Prostate gland (tissue), 2 donors: ENCODE results near the gene GPR89B. TPM values are rescaled to one million over a fixed set of nuclear protein-coding genes. Genes with fewer than 3 reads are reported as not detected.
"Not testable (repeated sequence)": the region's sequence is repeated elsewhere in the genome, so short reads cannot be mapped to it uniquely, and the experiment has no call there.

Source experiments
- DNase-seq: peaks from one replicate; pipeline ENCODE4 v3.0.0-alpha.2; 2019; ENCODE audit warnings: low spot score
- H3K27ac ChIP-seq, 2 donors: fragments of 200-600 bp; sonication (generic); 2 replicates each; pipeline ENCODE4 v1.5.1; 2017 to 2019
- H3K27me3 ChIP-seq: fragments of 200-600 bp; sonication (generic); replicated peaks from 2 replicates; pipeline ENCODE4 v1.5.1; 2019; ENCODE audit not compliant: insufficient read depth
- H3K36me3 ChIP-seq, 2 donors: fragments of 200-600 bp; sonication (generic); 1 replicate in 1 of 2; 2 replicates in 1 of 2; pipeline versions ENCODE4 v1.5.1 to v1.8.1; 2017 to 2019
- H3K4me1 ChIP-seq: fragments of 200-600 bp; sonication (generic); replicated peaks from 2 replicates; pipeline ENCODE4 v1.5.1; 2019
- H3K4me3 ChIP-seq, 2 donors: fragments of 200-600 bp; sonication (generic); 2 replicates each; pipeline ENCODE4 v1.5.1; 2017 to 2019
- H3K9me3 ChIP-seq: fragments of 200-600 bp; sonication (generic); 2 replicates; pipeline ENCODE4 v1.5.1; 2017
- WGBS: methylation state at CpG from one replicate; pipeline ENCODE4 v1.1.5; 2018; 5-methylcytosine and 5-hydroxymethylcytosine counted together
- intact Hi-C: fragments of 100-400 bp; cut with DNase I; formaldehyde crosslinking; loops from one replicate; pipeline ENCODE4 v1.14.2; 2022
- total RNA-seq, 2 donors: library from RNA; depleted of rRNA; stranded (reverse); fragments of >200 nt; gene quantifications; one replicate each; pipeline ENCODE4 v1.1.0, GENCODE V29; 2016

GPR89B gene
- total RNA-seq, 2 donors from 2014 or later: 9.2 to 17.0 TPM

DNA sequence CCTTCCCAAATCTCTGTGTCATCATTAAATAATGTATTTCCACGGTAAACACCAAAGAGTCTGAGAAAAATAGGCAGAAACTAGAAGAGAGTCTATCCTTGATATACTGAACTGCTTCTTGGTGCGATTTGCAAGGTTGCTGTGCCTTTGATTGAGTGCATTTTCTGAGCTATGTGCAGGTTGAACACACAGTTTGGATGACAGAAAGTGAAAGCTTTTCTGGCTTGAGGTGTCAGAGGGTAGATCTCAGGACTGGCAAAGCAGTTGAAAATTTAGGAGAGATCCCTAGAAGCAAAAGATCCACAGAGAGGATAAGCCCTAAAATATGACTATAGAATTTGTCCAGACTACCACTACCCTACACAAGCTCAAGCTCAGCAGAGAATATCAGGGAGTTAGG, 31.5 kb downstream of the GPR89B start:
- DNase-seq, H3K27ac ChIP-seq, H3K4me1 ChIP-seq, H3K9me3 ChIP-seq, intact Hi-C loops, H3K36me3 ChIP-seq, H3K27me3 ChIP-seq, H3K4me3 ChIP-seq: not testable (repeated sequence)
- 96% methylated on average over 2 of the region's 2 CpGs for WGBS

- H3K4me3 ChIP-seq, H3K27me3 ChIP-seq, DNase-seq, H3K27ac ChIP-seq, intact Hi-C loops, H3K9me3 ChIP-seq, H3K4me1 ChIP-seq, H3K36me3 ChIP-seq: not testable (repeated sequence)
- no CpG with 5 or more reads among the region's 1 CpG for WGBS
These were observed 36.4 kb downstream of the GPR89B start for GRCh38 chr1:147964575-147964974.

DNA sequence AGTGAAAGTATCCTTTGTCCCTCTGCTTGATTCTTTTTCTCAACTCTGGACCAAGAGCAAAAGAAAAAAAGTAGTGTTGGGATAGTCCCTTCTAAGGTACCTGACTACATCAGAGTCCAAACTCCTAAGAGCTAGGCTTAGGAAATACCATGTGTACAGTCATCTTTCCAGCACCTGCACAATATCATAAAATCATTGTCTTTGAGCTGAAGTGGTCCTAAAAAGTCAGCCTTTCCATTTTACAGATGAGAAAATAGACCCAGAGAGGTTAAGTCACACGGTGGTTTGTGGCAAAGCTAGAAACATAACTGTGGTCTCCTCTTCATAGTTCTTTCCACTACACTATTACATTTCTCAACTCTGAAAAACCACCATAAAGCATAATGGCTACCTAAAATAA, 38.4 kb downstream of the GPR89B start:
- H3K9me3 ChIP-seq, H3K27me3 ChIP-seq, H3K27ac ChIP-seq, H3K4me3 ChIP-seq, H3K4me1 ChIP-seq, DNase-seq, intact Hi-C loops, H3K36me3 ChIP-seq: not testable (repeated sequence)
- no CpG with 5 or more reads among the region's 1 CpG for WGBS

- H3K27ac ChIP-seq, H3K4me3 ChIP-seq, H3K27me3 ChIP-seq, H3K9me3 ChIP-seq, H3K36me3 ChIP-seq, DNase-seq, H3K4me1 ChIP-seq, intact Hi-C loops: not testable (repeated sequence)
- 97% methylated on average over 2 of the region's 6 CpGs for whole genome bisulfite sequencing
These were observed 50.9 kb downstream of the GPR89B start for GRCh38 chr1:147978896-147979651.

DNA sequence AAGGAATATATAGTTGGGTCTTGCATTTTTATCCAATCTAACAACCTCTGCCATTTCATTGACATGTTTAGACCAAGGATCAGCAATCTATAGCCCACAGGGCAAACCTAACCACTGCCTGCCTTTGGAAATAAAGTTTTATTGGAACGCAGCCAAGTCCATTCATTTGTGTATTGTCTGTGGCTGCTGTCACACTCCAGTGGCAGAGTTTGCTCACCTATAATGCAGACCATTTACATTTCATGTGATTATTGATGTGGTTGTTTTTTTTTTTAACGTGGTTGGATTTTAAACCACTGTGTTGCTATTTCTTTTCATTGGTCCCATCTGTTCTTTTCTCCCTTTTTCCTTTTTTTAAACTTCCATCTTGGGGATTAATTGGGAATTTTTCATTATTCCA, 57.2 kb downstream of the GPR89B start:
- H3K27me3 ChIP-seq, H3K9me3 ChIP-seq, H3K4me1 ChIP-seq, H3K4me3 ChIP-seq, intact Hi-C loops, H3K27ac ChIP-seq, H3K36me3 ChIP-seq, DNase-seq: not testable (repeated sequence)
- WGBS: 41% methylated on average over 2 of the region's 2 CpGs

- H3K27ac ChIP-seq, H3K27me3 ChIP-seq, H3K9me3 ChIP-seq, H3K4me1 ChIP-seq, H3K36me3 ChIP-seq, intact Hi-C loops, H3K4me3 ChIP-seq, DNase-seq: not testable (repeated sequence)
- WGBS: 76% methylated on average over 3 of the region's 3 CpGs
These were observed 59.7 kb downstream of the GPR89B start for GRCh38 chr1:147987893-147988292.

DNA sequence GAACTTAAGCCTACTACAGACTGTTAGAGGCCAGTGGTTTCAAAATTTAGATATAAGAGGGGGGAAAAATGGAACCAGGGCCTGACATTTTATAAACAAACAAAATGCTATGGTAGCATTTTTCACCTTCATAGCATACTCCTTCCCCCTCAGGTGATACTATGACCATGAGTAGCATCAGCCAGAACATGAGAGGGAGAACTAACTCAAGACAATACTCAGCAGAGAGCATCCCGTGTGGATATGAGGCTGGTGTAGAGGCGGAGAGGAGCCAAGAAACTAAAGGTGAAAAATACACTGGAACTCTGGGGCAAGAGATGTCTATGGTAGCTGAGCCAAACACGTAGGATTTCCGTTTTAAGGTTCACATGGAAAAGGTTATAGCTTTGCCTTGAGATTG, 64.7 kb downstream of the GPR89B start:
- H3K27me3 ChIP-seq, DNase-seq, intact Hi-C loops, H3K4me1 ChIP-seq, H3K4me3 ChIP-seq, H3K9me3 ChIP-seq, H3K36me3 ChIP-seq, H3K27ac ChIP-seq: not testable (repeated sequence)
- WGBS: 96% methylated on average over 4 of the region's 4 CpGs

- H3K9me3 ChIP-seq, intact Hi-C loops, H3K36me3 ChIP-seq, H3K4me1 ChIP-seq, DNase-seq, H3K4me3 ChIP-seq, H3K27ac ChIP-seq, H3K27me3 ChIP-seq: not testable (repeated sequence)
- 95% methylated on average over 4 of the region's 4 CpGs for WGBS
These were observed 65.2 kb downstream of the GPR89B start for GRCh38 chr1:147993400-147993799.

DNA sequence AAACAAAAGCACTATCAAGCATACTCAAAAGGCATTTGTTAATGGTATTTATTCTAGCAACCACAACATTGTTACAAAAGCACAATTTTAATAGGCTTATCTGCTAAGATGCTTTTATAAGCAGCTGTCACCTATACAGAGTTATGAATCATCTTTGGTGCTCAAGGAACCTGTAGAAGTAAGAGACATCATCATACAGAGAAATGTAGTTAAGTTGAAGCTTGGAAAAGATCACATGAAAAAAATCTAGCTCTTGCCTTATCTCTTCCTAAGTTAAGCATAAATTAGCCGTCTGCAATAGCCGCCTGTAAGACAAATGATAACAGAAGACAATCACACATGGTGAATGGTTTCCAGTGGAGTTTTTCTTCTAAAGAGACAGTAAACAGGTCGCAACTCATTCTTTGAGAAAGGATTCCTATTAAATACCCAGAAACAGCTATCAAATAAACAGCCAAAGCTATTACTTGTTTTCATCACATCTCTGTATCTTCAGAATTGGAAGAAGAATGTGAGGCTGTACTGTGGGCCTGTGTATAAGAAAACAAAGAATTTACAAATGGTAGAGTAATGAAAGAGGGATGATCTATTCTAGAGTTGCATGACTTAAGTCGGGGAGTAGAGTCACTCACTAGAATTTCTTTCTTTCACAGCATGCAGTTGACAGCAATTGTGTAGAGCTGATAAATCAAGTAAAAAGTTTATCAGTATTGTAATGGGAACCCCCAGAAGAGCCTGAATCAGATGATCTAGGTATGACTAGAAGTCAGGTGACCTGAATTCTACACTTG, 65.8 kb downstream of the GPR89B start:
- H3K36me3 ChIP-seq, H3K9me3 ChIP-seq, intact Hi-C loops, H3K4me3 ChIP-seq, H3K27me3 ChIP-seq, DNase-seq, H3K4me1 ChIP-seq, H3K27ac ChIP-seq: not testable (repeated sequence)
- WGBS: 93% methylated on average over 3 of the region's 4 CpGs

- intact Hi-C loops, H3K36me3 ChIP-seq, H3K9me3 ChIP-seq, H3K27me3 ChIP-seq, H3K4me3 ChIP-seq, H3K27ac ChIP-seq, H3K4me1 ChIP-seq, DNase-seq: not testable (repeated sequence)
- 96% methylated on average over 1 of the region's 2 CpGs for WGBS
These were observed 67.9 kb downstream of the GPR89B start for GRCh38 chr1:147996088-147996487.

DNA sequence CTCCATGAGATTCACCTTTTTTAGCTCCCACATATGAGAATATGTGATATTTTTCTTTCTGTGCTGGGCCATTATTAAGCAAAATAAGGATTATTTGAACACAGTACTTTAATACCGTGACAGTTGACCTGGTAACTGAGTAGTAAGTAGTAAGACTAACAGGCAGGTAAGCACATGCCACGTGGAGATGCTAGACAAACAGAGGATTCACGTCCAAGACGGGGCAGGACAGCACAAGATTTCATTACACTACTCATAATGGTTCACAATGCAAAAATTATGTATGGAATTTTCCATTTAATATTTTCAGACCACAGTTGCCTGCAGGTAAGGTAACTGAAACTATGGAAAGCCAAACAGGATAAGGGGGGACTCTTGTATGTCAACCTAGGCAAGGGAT, 79.5 kb downstream of the GPR89B start:
- 64% methylated on average over 3 of the region's 4 CpGs for WGBS
- H3K4me3 ChIP-seq, intact Hi-C loops: not testable (repeated sequence)

More for the DNA sequence above, 79.5 kb downstream of the GPR89B start:
- peak; percentile 13 for DNase-seq
- H3K36me3 ChIP-seq, H3K27ac ChIP-seq, H3K27me3 ChIP-seq, H3K4me1 ChIP-seq, H3K9me3 ChIP-seq: not testable (repeated sequence)
